Fibroblast of skin of back (primary cell): ENCODE measurements around the gene PCDHGA6. TPM values are rescaled to one million over a fixed set of nuclear protein-coding genes. Genes with fewer than 3 reads are reported as not detected.
A peak's percentile ranks its signal among the peaks of the same experiment; 100 is the strongest.
"Not testable (repeated sequence)": the region's sequence is repeated elsewhere in the genome, so short reads cannot be mapped to it uniquely, and the experiment has no call there.

Experiments
- DNase-seq: peaks from one replicate; pipeline ENCODE4 v3.0.0-alpha.2; 2013
- polyA plus RNA-seq, 2 experiments: library from polyadenylated mRNA; unstranded; fragments of 120-200 nt; gene quantifications; one replicate each; pipeline ENCODE4 v1.2.1, GENCODE V29; 2013; ENCODE audit not compliant: insufficient read length in 2 of 2

The PCDHGA6 gene
- polyA plus RNA-seq (2013, experiment 1 of 2; ENCODE audit: insufficient read length) = 3.7 TPM
- 4.3 TPM for polyA plus RNA-seq (2013, experiment 2 of 2; ENCODE audit: insufficient read length)

DNA sequence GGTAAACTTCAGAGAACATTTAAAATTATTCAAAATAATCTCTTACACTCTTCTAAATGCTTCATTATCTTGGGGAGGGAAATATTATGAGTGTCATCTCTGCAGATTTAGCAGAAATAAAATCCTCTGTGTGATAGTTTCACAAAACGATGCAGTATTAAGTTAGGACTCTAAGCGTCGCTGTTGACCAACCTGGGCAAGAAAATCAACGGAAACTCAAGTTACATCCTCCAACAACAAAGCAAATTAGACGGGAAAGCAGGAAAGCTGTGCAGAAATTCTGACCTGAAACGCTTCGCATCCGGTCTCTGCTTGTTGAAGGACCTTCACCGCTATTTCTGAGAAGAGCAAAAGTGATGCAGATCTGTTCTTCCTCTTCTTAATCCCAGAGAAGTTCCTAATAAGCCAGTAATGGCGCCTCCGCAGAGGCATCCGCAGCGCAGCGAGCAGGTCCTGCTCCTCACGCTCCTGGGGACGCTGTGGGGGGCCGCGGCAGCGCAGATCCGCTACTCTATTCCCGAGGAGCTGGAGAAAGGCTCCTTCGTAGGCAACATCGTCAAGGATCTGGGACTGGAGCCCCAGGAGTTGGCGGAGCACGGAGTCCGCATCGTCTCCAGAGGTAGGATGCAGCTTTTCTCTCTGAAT lies at the start of gene PCDHGA6:
Gene PCDHGA6, plus strand, starts transcription at position 219 of the 645 bp plus-strand sequence. Its CDS starts 193 bp downstream, at position 412.
- peak; percentile 55 for DNase-seq

DNA sequence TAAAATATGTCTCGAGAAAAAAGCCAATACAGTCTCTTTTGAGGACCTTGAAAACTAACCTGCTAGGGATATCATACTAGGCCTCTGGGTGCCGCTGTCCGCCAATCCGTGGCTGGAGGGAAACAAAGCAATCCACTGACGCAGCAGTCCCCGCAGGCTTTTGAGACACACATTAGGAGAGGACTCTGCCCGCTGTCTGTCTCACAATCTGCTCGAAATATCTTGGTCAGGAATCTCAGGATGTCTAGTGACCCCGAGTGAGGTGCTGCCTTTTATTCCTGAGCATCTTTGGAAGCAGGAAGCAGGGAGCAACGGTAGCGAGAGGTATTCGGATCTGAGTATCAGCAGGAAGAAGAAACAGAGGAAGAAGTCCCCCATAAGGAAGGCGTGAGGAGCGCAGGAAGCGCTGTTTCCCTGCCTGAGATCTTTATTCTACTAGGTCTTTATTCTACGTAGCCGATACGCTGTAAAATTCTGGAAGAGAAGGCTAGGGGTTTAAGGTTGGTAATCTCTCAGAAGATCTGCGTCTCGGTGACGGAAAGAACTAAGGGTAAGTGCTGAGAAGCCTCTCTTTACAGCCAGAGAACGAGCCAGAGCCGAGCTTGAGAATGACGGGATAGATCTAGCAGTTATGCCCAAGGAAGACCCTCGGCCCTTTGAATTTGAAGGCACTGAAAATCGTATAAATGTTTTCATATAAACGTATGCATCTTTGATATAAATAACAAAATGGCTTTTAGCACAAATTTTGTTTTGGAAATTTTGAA lies 47.4 kb upstream of the PCDHGA6 start:
- peak; percentile 76 for DNase-seq

DNA sequence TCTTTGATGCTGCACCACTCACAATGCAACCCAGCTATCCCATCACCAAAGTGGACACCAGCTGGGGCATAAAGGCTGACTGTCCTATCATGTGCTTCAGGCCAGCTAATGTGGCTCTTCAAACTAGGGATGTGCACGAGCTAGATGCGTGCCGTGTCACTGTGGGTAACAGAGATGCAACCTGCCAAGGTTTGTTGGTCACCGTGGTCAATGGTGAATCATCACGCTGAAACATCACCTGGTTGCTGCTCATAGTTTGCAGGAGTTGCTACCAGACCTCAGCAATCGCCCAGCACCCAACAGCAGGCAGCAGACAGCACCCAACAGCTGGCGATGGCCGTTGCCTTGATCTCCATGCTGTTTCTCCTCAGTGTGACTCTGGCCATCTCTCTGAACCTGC lies 45.5 kb upstream of the PCDHGA6 start:
- no peak for DNase-seq

DNA sequence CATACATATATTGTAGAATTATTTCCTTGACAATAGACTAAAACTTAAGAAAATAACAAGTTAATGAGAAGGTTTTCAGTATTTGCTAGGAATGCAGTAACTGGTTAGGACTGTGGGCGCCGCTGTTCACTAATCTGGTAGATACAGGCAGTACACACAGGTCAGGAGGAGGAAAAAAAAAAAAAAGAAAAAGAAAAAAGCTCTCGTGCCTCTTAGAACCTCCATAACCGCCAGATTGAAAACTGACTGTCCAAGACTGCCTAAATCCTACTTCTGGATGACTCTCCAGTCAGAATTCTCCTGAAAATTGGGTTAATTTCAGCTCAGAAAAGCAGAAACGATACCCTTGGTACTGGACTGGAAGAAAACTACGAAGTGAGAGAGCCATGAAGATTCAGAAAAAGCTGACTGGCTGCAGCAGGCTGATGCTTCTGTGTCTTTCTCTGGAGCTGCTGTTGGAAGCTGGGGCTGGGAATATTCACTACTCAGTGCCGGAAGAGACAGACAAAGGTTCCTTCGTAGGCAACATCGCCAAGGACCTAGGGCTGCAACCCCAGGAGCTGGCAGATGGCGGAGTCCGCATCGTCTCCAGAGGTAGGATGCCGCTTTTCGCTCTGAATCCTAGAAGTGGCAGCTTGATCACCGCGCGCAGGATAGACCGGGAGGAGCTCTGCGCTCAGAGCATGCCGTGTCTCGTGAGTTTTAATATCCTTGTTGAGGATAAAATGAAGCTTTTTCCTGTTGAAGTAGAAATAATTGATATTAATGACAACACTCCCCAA lies 43.2 kb upstream of the PCDHGA6 start, which contains the start of gene PCDHGA1:
Gene PCDHGA1, plus strand, starts transcription at position 216 of the 782 bp plus-strand sequence.
- peak; percentile 43 for DNase-seq

GRCh38 chr5:141332571-141332970 lies 41.1 kb upstream of the PCDHGA6 start:
- not testable (repeated sequence) for DNase-seq

GRCh38 chr5:141338538-141339306 lies 35.0 kb upstream of the PCDHGA6 start, which contains the start of gene PCDHGA2:
Gene PCDHGA2, plus strand, starts transcription at chr5:141338760.
- peak; percentile 62 for DNase-seq

DNA sequence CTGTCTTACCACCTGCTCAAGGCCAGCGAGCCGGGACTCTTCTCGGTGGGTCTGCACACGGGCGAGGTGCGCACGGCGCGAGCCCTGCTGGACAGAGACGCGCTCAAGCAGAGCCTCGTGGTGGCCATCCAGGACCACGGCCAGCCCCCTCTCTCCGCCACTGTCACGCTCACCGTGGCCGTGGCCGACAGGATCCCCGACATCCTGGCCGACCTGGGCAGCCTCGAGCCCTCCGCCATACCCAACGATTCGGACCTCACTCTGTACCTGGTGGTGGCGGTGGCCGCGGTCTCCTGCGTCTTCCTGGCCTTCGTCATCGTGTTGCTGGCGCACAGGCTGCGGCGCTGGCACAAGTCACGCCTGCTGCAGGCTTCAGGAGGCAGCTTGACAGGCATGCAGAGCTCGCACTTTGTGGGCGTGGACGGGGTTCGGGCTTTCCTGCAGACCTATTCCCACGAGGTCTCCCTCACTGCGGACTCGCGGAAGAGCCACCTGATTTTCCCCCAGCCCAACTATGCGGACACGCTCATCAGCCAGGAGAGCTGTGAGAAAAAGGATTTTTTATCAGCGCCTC lies 32.8 kb upstream of the PCDHGA6 start:
- not testable (repeated sequence) for DNase-seq

DNA sequence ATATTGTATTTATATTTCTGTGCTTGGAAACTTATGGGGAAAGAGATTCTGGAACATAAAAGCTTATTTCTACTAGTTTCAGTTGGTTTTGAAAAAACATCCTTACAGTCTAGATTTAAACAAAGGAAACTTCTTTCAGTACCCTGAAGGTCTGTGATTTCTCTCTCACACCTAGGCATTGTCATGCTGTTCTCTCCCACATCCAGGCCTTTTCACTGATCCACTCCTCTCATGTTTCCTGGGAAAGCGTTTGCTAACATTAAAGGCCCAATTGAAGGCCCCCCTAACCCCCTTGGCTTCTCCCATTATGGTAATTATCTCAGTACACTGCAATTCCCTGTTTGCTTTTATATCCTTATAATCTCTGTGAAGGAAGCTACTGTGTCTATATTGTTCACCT lies 30.9 kb upstream of the PCDHGA6 start:
- DNase-seq = no peak

- DNase-seq = peak; percentile 54
Measured at GRCh38 chr5:141343242-141343952, 30.3 kb upstream of the PCDHGA6 start, which contains the start of gene PCDHGA3. Gene PCDHGA3, plus strand, starts transcription at chr5:141343829. Its CDS starts 205 bp downstream, at chr5:141344034.

GRCh38 chr5:141343953-141344463 lies 29.7 kb upstream of the PCDHGA6 start:
- DNase-seq = no peak

- DNase-seq = no peak
Measured at GRCh38 chr5:141345327-141345726, 28.4 kb upstream of the PCDHGA6 start.

DNA sequence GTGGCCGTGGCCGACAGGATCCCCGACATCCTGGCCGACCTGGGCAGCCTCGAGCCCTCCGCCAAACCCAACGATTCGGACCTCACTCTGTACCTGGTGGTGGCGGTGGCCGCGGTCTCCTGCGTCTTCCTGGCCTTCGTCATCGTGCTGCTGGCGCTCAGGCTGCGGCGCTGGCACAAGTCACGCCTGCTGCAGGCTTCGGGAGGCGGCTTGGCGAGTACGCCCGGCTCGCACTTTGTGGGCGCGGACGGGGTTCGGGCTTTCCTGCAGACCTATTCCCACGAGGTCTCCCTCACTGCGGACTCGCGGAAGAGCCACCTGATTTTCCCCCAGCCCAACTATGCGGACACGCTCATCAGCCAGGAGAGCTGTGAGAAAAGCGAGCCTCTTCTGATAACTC lies 27.7 kb upstream of the PCDHGA6 start:
- DNase-seq = not testable (repeated sequence)

DNA sequence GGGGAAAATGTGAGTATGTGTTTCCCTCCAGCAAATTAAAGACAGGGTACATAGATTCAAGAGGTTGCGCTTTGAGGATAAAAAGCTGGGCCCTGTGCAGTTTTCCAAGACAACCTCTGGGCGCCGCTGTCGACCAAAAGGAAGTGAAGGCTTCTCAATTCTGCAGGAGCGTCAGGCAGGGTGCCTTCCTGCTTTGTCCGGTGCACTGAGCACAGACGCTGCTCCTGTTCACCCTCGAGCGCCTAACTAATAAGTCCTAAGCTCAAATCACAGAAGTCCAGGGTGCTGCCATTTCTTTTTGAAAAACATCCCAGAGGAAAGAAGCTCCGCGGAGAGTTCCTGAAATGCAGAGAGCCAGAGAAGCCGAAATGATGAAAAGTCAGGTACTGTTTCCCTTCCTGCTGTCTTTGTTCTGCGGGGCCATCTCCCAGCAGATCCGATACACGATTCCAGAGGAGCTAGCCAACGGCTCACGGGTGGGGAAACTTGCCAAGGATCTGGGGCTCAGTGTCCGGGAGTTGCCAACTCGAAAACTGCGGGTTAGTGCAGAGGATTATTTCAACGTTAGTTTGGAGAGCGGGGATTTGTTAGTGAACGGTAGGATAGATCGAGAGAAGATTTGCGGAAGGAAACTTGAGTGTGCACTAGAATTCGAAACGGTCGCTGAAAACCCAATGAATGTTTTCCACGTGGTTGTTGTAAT lies 23.6 kb upstream of the PCDHGA6 start, which contains the start of gene PCDHGB1:
Gene PCDHGB1, plus strand, starts transcription at position 183 of the 703 bp plus-strand sequence. Its CDS starts 162 bp downstream, at position 345.
- peak; percentile 69 for DNase-seq

- no peak for DNase-seq
Measured at GRCh38 chr5:141351591-141351990, 22.1 kb upstream of the PCDHGA6 start.

- DNase-seq = peak; percentile 26
Measured at GRCh38 chr5:141354900-141355469, 18.7 kb upstream of the PCDHGA6 start, which contains the start of gene PCDHGA4. Gene PCDHGA4, plus strand, starts transcription at chr5:141355021. Its CDS starts 87 bp downstream, at chr5:141355108.

DNA sequence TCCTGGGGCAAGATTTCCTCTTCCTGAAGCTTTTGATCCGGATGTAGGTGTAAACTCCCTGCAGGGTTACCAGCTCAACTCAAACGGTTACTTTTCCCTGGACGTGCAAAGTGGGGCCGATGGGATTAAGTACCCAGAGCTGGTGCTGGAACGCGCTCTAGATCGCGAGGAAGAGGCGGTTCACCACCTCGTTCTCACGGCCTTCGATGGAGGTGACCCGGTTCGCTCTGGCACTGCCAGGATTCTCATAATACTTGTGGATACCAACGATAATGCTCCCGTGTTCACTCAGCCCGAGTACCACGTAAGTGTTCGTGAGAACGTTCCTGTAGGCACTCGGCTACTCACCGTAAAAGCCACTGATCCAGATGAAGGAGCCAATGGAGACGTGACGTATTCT lies 18.1 kb upstream of the PCDHGA6 start:
- no peak for DNase-seq

GRCh38 chr5:141356133-141356532 lies 17.6 kb upstream of the PCDHGA6 start:
- DNase-seq = no peak

GRCh38 chr5:141356950-141357349 lies 16.7 kb upstream of the PCDHGA6 start:
- no peak for DNase-seq

DNA sequence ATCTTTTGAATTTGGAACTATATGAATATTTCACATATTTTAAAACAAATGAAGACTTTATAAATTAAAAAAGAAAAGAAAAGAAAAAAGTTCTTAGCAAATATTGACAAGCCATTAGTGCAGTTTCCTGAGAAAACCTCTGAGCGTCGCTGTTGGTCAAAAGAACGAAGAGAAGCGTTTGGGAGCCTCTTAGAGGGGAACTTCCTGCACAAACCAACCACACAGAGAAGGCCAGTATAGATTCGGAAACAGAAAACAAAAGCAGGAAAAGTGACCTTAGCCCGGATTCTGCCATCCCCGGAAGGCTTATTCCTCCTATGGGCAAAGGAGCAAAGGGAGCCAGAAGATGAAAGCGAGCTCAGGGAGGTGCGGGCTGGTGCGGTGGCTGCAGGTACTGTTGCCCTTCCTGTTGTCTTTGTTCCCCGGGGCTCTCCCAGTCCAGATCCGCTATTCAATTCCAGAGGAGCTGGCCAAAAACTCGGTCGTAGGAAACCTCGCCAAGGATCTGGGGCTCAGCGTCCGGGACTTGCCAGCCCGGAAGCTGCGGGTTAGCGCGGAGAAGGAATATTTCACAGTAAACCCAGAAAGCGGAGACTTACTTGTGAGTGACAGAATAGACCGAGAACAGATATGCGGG lies 13.8 kb upstream of the PCDHGA6 start, which contains the start of gene PCDHGB2:
Gene PCDHGB2, plus strand, starts transcription at position 205 of the 637 bp plus-strand sequence. Its CDS starts 142 bp downstream, at position 347.
- peak; percentile 50 for DNase-seq
